SH-SY5Y (cell line): ENCODE data around the gene PROSER3.

Source experiments
- GATA2 ChIP-seq: IDR thresholded peaks from 2 replicates; pipeline ENCODE4 v1.6.1; 2011; ENCODE audit warnings: mild to moderate bottlenecking, low read depth, low read length
- GATA3 ChIP-seq: IDR thresholded peaks from 2 replicates; pipeline ENCODE4 v1.6.1; 2011; ENCODE audit warnings: low read depth, mild to moderate bottlenecking, low read length, moderate library complexity

Gene PROSER3

DNA sequence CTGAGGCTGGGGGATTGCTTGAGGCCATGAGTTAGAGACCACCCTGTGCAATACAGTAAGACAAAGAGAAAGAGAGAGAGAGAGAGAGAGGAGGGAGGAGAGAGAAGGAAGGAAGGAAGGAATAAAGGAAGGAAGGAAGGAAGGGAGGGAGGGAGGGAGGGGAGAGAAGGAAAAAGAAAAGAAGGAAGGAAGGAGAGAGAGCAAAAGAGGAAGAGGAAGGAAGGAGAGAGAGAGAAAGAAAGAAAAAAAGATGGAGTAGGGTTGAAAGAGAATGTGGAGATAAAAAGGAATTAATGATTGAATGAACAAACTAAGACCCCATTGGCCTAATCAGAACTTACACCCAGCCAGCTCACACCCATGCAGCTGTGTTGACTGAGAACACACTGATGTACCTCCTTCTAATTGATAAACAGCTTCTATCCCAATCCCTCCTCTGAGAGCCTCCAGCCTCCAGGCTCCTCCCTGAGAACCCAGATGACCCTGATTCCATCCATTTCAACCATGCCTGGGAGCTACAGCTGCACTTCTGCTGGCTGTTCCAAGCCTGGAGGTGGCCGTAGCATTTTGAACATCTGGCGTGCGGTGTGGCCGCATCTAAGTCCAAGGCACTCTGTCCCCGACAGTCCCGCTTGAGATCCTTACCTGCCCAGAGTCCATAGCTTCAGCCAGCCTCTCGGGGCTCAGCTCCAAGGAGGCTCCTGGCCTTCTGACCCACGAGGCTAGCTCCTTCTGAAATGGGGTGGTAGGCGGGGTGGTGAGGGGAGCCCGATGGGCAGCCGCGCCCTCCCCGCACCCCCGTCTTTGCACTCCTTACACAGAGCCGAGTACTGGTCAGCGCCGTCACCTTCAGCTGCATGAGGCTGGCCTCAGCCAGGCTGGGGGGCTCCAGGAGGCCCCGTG, 53.6 kb downstream of the PROSER3 start:
- TF ChIP-seq GATA3 = no peak
- TF ChIP-seq GATA2 = no peak

DNA sequence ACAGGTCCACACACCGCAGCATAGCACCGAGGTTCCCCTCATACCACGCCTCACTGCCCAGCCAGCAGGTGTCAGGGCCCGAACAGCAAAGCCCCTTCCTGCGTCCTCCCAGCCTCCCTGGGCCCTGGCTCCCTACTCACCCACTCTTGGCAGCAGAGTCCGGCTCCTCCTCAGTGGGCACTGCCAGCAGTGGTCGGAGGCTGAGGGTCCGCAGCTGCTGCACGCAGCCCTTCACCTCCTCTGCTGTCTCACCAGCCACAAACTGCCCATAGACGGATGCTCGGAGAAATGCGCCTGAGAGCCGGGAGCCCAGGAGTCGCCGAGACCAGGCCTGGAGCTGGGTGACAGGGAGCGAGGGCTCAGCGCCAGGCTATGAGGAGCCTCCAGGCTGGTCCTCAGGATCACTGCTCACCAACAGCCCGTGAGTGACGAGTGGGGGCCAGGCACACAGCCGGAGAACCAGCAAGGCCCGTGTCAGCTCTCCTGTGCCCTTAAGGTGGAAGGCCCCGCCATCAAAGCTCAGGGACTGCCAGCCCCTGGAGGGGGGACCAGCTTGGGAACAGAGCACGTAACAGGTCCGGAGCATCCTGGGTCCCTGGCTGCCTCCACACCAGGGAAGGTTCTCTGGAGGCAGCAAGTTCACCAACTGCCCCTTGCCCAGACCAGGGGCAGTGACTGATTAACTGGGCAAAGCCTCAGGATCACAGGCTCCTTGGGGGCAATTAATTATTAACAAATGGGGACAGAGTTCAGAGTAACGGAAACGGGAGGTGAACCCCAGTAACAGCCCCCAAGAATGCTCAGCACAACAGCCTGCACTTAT, 54.5 kb downstream of the PROSER3 start, which contains the start of gene PRODH2:
Gene PRODH2 (minus strand): TSS at position 626 of the 823 bp plus-strand sequence. CDS start 40 bp downstream, at position 586.
- TF ChIP-seq GATA3 (no peak), GATA2 (no peak)

DNA sequence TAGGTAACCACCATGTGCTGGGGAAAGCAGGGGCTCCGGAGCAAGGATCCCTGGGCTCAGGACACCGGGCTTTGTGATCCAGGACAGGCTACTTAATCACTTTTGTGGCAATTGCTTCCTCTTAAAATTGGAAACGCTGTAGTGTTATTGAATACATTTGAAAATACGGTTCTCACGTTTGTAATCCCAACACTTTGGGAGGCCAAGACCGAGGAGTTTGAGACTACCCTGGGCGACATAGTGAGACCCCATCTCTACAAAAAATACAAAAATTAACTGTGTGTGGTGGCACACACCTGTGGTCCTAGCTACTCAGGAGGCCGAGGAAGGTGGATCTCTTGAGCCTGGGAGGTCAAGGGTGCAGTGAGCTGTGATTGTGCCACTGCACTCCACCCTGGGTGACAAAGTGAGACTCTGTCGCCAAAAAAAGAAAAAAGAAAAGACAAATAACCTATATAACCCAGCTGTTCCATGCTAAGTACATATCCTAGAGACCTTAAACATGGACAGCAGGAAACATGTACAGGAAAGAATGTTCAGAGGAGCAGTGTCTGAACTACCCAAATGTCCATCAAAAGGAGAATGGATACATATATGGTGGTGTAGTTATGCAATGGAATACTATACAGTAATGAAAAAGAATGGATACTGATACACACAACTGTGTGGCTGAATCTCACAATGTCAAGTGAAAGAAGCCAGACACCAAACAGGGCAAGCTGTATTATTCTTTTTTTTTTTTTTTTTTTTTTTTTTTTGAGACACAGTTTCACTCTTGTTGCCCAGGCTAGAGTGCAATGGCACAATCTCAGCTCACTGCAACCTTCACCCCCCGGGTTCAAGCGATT, 55.3 kb downstream of the PROSER3 start:
- TF ChIP-seq GATA2 (no peak), GATA3 (no peak)

DNA sequence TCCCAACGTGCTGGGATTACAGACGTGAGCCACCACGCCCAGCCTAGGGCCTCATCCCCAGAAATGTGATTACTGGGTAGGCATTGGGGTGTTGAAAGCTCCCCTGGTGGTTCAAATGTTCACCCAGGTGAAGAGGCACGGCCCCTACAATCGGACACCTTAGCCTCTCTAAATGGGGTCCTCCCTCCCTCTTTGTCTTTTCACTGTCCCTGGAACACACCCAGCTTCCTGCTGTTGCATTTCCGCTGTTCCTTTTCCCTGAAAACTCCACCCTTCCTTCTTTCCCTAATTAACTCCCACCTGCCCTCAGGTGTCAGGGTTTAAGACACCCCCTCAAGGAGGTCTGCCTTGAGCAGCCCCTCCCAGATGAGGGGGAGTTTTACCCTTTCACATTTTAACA, 58.3 kb downstream of the PROSER3 start:
- no peak for TF ChIP-seq GATA2
- no peak for TF ChIP-seq GATA3

- TF ChIP-seq GATA2 = no peak
- no peak for TF ChIP-seq GATA3
Measured at GRCh38 chr19:35816846-35817245, 58.9 kb downstream of the PROSER3 start.

- TF ChIP-seq GATA2 (no peak), GATA3 (no peak)
Measured at GRCh38 chr19:35818445-35818844, 60.5 kb downstream of the PROSER3 start.
